IPS-20b (cell line): ENCODE data around the gene MME.

Source experiments
- H3K27ac ChIP-seq: one replicate; pipeline ENCODE4 v1.5.1; 2013; ENCODE audit warnings: low read length
- H3K27me3 ChIP-seq: 2 replicates; pipeline ENCODE4 v1.6.1; 2013; ENCODE audit warnings: mild to moderate bottlenecking, low read length, inconsistent platforms; ENCODE audit not compliant: insufficient read depth
- H3K36me3 ChIP-seq: 2 replicates; pipeline ENCODE4 v1.6.1; 2013; ENCODE audit warnings: low read depth, mild to moderate bottlenecking, inconsistent platforms, low read length, moderate library complexity; ENCODE audit not compliant: insufficient read depth
- H3K4me1 ChIP-seq: 2 replicates; pipeline ENCODE4 v1.6.1; 2013; ENCODE audit warnings: mild to moderate bottlenecking, control low read depth, inconsistent platforms, low read length, moderate library complexity; ENCODE audit not compliant: insufficient read depth
- H3K4me3 ChIP-seq: 2 replicates; pipeline ENCODE4 v1.5.1; 2013; ENCODE audit warnings: mild to moderate bottlenecking, low read length, inconsistent platforms
- H3K9ac ChIP-seq: 2 replicates; pipeline ENCODE4 v1.6.1; 2013; ENCODE audit warnings: low read depth, mild to moderate bottlenecking, inconsistent platforms, low read length, moderate library complexity
- H3K9me3 ChIP-seq: 2 replicates; pipeline ENCODE4 v1.6.1; 2013; ENCODE audit warnings: mild to moderate bottlenecking, low read depth, low read length, inconsistent platforms; ENCODE audit not compliant: insufficient read depth

The MME gene

GRCh38 chr3:155064920-155065319 lies 15.2 kb upstream of the MME start:
- Histone ChIP-seq H3K9ac (no peak overlapping the region), H3K4me1 (no peaks in the 10 kb centered on the region), H3K27ac (no peak overlapping the region), H3K27me3 (no peaks in the 10 kb centered on the region), H3K36me3 (no peaks in the 10 kb centered on the region), H3K9me3 (no peaks in the 10 kb centered on the region), H3K4me3 (no peak overlapping the region)

DNA sequence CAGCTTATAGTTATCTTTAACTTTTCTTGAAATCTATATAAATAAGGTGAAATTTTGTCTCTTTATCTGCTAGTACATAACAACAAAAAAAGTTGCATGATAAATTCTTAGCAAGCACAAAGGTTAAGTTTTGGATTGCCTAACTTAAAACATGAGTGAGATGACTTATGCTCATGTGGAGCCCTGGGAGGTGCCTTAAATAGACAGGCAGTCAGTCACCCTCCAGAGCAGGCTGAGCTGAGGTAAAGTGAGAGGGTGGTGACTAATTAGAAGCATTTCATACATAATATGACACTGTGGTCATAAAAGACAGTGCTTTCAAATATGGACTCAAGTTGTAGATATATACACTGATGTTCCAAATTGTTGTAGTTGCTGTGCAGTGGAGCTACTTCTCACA lies 14.6 kb upstream of the MME start:
- H3K4me3 ChIP-seq = no peak overlapping the region
- no peaks in the 10 kb centered on the region for H3K4me1 ChIP-seq
- no peaks in the 10 kb centered on the region for H3K36me3 ChIP-seq
- no peak overlapping the region for H3K9ac ChIP-seq
- no peak overlapping the region for H3K27ac ChIP-seq
- no peaks in the 10 kb centered on the region for H3K27me3 ChIP-seq
- H3K9me3 ChIP-seq = no peaks in the 10 kb centered on the region

DNA sequence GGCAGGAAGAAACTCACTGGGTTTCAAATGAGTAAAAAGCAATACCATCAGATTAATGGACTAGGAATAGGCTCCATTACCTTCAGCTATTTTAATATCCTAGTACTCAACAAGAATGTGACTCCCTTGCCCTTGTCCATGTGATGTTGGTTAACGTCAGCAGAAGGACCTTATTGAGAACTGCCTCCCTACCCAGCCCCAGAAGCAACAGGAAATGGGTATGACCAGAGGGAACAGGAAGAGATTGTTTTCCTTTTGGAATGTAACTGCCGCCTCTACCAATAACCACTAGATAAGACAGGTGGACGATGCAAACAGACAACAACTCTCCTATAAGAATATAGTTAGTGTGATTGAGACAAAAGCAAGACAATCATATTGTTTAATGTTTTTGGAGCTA lies 10.4 kb upstream of the MME start:
- Histone ChIP-seq H3K27ac (no peak overlapping the region), H3K4me1 (no peaks in the 10 kb centered on the region), H3K36me3 (no peaks in the 10 kb centered on the region), H3K9me3 (no peaks in the 10 kb centered on the region), H3K9ac (no peak overlapping the region), H3K4me3 (no peak overlapping the region), H3K27me3 (no peaks in the 10 kb centered on the region)

- H3K9ac ChIP-seq = no peak overlapping the region
- no peaks in the 10 kb centered on the region for H3K36me3 ChIP-seq
- no peaks in the 10 kb centered on the region for H3K27me3 ChIP-seq
- no peak overlapping the region for H3K4me3 ChIP-seq
- H3K9me3 ChIP-seq = no peaks in the 10 kb centered on the region
- H3K27ac ChIP-seq = no peak overlapping the region
- H3K4me1 ChIP-seq = no peaks in the 10 kb centered on the region
Observed at GRCh38 chr3:155070316-155070715, 9.8 kb upstream of the MME start.

GRCh38 chr3:155070932-155071387 lies 9.2 kb upstream of the MME start:
- no peaks in the 10 kb centered on the region for H3K9me3 ChIP-seq

GRCh38 chr3:155075200-155075599 lies 4.9 kb upstream of the MME start:
- Histone ChIP-seq H3K27me3 (peaks cover 17% of the 10 kb centered on the region), H3K4me1 (peaks cover 3% of the 10 kb centered on the region; the same call in 1 of the 2 replicates), H3K9ac (no peak overlapping the region), H3K9me3 (no peaks in the 10 kb centered on the region), H3K27ac (no peak overlapping the region), H3K36me3 (no peaks in the 10 kb centered on the region), H3K4me3 (no peak overlapping the region)

More at GRCh38 chr3:155070932-155071387, 9.2 kb upstream of the MME start:
- Histone ChIP-seq H3K4me1 (no peaks in the 10 kb centered on the region), H3K36me3 (no peaks in the 10 kb centered on the region), H3K9ac (no peak overlapping the region), H3K27ac (no peak overlapping the region), H3K4me3 (no peak overlapping the region), H3K27me3 (no peaks in the 10 kb centered on the region)

DNA sequence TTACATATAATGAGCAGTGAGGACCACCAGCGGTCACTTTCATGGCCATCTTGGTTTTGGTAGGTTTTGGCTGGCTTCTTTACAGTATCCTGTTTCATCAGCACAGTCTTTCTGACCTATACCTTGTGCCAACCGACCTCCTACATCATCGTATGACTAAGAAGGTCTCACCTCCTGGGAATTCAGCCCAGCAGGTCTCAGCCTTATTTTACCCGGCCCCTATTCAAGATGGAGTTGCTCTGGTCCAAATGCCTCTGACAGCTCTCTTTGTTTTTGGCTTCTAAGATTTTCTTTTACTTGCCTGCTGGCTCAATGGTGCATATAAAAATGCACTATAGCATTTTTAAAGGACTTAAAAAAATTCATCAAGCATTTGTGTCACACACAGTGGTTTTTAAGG lies 3.2 kb upstream of the MME start:
- Histone ChIP-seq H3K27me3 (peaks cover 30% of the 10 kb centered on the region), H3K9me3 (no peaks in the 10 kb centered on the region), H3K27ac (no peak overlapping the region), H3K9ac (no peak overlapping the region), H3K36me3 (no peaks in the 10 kb centered on the region), H3K4me1 (peaks cover 15% of the 10 kb centered on the region), H3K4me3 (no peak overlapping the region)

- Histone ChIP-seq H3K36me3 (no peaks in the 10 kb centered on the region), H3K27ac (no peak overlapping the region), H3K27me3 (peaks cover 30% of the 10 kb centered on the region), H3K9ac (peak overlapping the region; percentile 64; the same call in 1 of the 2 replicates), H3K4me1 (peaks cover 15% of the 10 kb centered on the region), H3K9me3 (no peaks in the 10 kb centered on the region), H3K4me3 (peak overlapping the region; percentile 89)
Observed at GRCh38 chr3:155078711-155079467, 1.2 kb upstream of the MME start.

DNA sequence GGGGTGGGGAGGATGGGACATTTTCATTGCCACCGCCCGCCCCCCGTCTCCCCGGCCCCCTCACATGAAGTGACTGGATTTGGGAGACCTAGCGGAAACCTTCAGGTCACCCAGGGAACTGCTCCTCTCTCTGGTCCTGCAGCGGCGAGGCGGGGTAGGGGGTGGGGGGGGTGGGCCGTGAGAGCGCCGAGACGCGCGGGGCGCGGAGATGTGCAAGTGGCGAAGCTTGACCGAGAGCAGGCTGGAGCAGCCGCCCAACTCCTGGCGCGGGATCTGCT lies 712 bp upstream of the MME start:
- H3K9ac ChIP-seq = peak overlapping the region; percentile 78; the same call in 1 of the 2 replicates
- no peaks in the 10 kb centered on the region for H3K36me3 ChIP-seq
- H3K4me1 ChIP-seq = peaks cover 15% of the 10 kb centered on the region
- peak overlapping the region; percentile 89 for H3K4me3 ChIP-seq
- no peaks in the 10 kb centered on the region for H3K9me3 ChIP-seq
- H3K27me3 ChIP-seq = peaks cover 30% of the 10 kb centered on the region
- no peak overlapping the region for H3K27ac ChIP-seq

DNA sequence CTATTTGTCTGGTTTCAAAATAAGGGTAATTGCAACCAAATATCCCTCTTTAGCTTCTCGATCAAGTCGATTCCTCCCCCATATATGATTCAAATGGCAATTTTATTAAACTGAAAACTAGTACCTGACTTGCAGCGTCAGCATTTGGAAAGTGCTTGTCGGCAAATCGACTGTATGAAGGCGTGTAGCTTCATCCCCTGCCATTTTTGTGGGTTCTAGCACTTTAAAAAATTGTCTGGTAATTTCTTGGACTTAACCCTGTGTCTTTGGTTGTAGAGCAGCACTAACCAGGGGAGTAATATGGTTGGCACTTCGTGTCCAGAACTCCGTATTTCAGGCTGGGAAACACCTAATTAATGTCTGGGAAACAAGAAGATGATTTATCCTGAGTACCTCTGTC lies 573 bp downstream of the MME start:
- peak overlapping the region; percentile 89 for H3K4me3 ChIP-seq
- peak overlapping the region; percentile 78 for H3K9ac ChIP-seq
- no peaks in the 10 kb centered on the region for H3K36me3 ChIP-seq
- no peaks in the 10 kb centered on the region for H3K9me3 ChIP-seq
- H3K27me3 ChIP-seq = peaks cover 30% of the 10 kb centered on the region
- peaks cover 15% of the 10 kb centered on the region for H3K4me1 ChIP-seq
- no peak overlapping the region for H3K27ac ChIP-seq

DNA sequence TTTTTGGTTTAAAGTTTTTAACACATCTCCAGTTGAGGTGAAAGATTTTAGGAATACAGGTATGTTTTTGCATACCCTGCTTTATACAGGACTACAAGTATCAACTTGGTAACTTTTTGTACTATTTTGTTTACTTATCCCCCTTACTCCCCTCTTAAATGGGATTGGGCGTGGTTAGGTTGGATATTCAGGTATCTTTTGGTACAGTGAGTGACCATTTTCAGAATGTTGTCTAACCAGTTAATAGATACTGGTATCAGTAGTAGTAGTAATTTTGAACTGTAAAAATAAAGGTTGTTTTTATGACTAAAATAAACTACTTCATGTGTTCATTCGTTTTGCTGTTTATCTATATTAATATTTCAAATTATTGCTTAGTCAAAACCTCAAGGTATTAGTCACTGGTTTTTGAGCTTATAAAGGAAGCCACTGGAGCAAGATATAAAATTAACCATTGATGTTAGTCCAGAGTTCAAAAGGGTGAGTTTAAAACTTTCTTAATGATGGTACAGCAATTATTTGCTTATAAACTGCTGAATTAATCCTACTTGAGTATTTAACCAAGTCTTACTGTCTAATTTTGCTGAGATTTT lies 3.3 kb downstream of the MME start:
- Histone ChIP-seq H3K4me1 (peaks cover 15% of the 10 kb centered on the region), H3K9ac (no peak overlapping the region), H3K27ac (no peak overlapping the region), H3K9me3 (no peaks in the 10 kb centered on the region), H3K36me3 (no peaks in the 10 kb centered on the region), H3K27me3 (peaks cover 24% of the 10 kb centered on the region), H3K4me3 (no peak overlapping the region)

- Histone ChIP-seq H3K9me3 (no peaks in the 10 kb centered on the region), H3K27me3 (peaks cover 15% of the 10 kb centered on the region), H3K4me1 (peaks cover 12% of the 10 kb centered on the region), H3K27ac (no peak overlapping the region), H3K36me3 (no peaks in the 10 kb centered on the region), H3K4me3 (no peak overlapping the region), H3K9ac (no peak overlapping the region)
Observed at GRCh38 chr3:155084567-155084966, 4.4 kb downstream of the MME start.
